GM19240 (cell line): ENCODE measurements around the gene TMC7.
"Not testable (repeated sequence)": the region's sequence is repeated elsewhere in the genome, so short reads cannot be mapped to it uniquely, and the experiment has no call there.

Source experiments
- DNase-seq: peaks from one replicate; pipeline ENCODE4 v3.0.0; 2011; ENCODE audit warnings: low spot score; ENCODE audit not compliant: insufficient read length

TMC7 gene

GRCh38 chr16:18979936-18980335 is 3.8 kb upstream of the TMC7 start:
- DNase-seq, result no peak

- no peak for DNase-seq
Measured at GRCh38 chr16:18984435-18985005, 786 bp downstream of the TMC7 start.

GRCh38 chr16:18985256-18985655 is 1.5 kb downstream of the TMC7 start:
- not testable (repeated sequence) for DNase-seq

GRCh38 chr16:18991731-18992130 is 8.0 kb downstream of the TMC7 start:
- DNase-seq, result not testable (repeated sequence)

DNA sequence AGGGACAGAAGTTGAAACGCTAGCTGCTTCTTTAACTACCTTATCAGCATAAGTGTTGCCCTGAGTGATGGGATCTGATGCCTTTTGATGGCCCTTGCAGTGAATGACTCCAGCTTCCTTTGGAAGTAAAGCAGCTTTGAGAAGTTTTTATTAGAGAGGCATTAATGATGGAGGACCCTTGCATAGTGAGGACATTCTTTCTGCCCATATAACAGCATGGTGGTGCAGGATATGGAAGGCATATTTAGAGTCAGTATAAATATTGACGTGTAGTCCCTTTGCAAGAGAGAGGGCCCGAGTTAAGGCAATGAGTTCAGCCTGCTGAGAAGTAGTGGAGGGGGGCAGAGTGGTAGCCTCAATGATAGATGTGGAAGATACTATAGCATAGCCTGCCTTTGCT is 9.8 kb downstream of the TMC7 start:
- DNase-seq, result not testable (repeated sequence)

DNA sequence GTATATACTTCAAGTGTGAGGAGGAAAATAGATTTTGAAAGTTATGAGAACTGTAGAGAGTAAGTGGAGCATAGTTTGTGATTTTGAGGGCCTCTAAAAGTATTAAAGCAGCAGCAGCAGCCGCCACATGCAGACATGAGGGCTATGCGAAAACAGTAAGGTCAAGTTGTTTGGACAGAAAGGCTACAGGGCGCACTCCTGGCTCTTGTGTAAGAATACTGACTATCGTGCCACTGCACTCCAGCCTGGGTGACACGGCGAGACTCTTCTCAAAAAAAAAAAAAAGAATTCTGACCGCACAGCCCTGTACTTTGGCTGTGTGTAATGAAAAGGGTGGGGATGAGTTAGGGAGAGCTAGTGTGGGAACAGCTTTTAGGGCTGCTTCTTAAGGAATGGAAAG is 10.4 kb downstream of the TMC7 start:
- not testable (repeated sequence) for DNase-seq

DNA sequence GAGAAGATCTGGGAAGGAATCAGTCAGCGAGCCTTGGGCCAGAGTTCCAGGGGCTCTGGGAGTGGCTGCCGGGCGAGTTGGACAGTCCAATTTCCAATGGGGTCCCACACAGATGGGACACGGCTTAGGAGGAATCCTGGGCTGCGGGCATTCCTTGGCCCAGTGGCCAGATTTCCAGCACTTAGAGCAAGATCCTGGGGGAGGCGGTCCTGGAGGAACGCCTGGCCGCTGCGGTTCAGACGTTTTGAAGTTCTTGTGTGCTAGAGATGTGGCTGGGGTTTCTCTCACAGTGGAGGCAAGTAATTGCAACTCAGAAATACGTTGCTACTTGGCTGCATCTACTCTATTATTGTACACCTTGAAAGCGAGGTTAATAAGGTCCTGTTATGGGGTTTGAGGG is 11.7 kb downstream of the TMC7 start:
- not testable (repeated sequence) for DNase-seq

DNA sequence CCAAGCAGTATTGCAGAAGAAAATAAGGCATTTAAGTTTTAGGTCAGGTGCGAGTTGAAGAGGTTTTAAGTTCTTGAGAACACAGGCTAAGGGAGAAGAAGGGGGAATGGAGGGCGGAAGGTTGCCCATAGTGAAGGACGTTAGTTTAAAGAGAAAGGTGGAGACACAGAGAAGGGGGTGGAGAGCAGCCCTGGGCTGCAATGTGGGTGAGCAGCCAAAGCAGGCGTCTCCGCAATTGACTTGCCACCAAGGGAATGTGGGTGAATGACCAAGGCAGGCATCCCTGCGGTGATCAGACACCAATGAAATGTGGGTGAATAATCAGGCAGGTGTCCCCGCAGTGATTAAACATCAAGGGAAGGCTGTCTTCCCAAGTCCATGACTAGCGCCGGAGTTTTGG is 12.8 kb downstream of the TMC7 start:
- DNase-seq, result not testable (repeated sequence)

GRCh38 chr16:18997001-18997400 is 13.3 kb downstream of the TMC7 start:
- not testable (repeated sequence) for DNase-seq

DNA sequence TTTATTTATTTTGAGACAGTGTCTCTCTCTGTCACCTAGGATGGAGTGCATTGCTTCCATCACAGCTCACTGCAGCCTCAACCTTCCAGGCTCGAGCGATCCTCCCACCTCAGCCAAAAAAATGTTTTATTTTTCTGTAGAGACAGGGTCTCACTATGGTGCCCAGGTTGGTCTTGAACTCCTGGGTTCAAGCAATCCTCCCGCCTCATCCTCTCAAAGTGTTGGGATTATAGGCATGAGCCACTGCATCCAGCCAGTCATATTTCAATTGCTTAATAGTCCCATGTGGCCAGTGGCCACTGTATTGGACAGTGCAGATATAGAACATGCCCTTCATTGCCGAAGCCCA is 15.3 kb downstream of the TMC7 start:
- DNase-seq, result no peak

DNA sequence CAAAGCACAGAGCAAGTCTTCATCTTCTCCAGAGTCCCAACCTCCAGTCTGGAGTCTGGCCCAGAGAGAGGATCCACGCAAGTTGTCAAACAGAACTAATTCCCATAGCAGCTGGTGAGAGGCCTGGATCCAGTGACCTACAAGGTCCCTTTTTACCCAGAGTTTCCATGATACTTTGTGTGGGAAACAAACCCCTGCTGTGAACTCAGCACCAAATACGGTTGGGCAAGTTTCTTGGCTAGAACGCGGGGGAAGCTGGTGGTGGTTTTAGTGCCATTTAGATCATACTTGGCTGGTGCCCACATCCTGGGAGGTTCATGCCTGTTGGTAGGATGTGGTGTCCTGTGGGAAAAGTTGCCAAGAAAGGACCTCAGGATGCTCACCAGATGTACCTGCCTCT is 18.1 kb downstream of the TMC7 start:
- no peak for DNase-seq

DNA sequence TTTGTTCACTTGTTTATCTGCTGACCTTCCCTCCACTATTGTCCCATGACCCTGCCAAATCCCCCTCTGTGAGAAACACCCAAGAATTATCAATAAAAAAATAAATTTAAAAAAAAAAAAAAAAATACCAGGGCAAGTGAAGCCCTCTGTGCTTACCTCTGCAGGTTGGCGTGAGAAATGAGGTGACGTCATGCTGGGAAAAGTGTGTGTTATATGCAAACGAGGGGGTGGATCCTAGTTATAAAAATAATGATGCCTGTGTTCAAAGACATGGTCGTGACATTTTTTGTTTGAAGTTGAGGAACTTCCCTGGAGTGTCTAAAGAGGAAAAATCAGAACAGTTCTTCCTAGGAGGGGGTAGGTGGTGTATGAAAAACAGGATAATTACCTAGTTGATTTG is 20.2 kb downstream of the TMC7 start:
- DNase-seq, result no peak

- no peak for DNase-seq
Measured at GRCh38 chr16:19005561-19006445, 22.1 kb downstream of the TMC7 start.

DNA sequence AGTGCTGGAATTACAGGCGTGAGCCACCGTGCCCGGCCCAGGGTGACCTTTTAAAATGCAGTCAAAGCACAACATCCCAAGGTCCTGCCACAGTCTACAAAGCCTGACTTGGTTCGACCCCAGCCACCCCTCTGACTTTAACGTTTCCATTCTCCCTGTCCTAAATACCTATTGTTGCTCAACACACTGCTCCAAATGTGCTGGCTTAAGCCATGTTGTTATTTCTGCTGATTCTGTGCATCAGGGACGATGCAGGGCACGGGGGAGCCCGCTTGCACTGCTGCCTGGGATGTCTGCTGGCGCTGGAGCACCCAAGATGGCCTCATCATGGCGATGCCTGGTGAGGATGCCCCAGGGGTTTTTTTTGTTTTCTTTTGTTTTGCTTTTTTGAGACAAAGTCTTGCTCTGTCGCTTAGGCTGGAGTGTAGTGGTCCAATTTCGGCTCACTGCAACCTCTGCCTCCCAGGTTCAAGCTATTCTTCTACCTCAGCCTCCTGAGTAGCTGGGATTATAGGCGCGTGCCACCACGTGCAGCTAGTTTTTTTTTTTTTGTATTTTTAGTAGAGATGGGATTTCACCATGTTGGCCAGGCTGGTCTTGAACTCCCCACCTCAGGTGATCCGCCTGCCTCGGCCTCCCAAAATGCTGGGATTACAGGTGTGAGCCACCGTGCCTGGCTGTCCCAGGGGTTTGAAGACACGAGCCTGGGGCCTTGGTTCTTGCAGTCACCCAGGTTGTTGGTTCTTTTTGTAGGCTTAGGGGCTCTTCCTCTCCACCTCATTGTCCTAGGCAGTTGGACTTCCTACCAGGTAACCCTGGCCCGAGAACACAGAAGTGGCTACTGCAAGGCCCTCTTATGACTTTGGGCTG is 22.9 kb downstream of the TMC7 start:
- no peak for DNase-seq

DNA sequence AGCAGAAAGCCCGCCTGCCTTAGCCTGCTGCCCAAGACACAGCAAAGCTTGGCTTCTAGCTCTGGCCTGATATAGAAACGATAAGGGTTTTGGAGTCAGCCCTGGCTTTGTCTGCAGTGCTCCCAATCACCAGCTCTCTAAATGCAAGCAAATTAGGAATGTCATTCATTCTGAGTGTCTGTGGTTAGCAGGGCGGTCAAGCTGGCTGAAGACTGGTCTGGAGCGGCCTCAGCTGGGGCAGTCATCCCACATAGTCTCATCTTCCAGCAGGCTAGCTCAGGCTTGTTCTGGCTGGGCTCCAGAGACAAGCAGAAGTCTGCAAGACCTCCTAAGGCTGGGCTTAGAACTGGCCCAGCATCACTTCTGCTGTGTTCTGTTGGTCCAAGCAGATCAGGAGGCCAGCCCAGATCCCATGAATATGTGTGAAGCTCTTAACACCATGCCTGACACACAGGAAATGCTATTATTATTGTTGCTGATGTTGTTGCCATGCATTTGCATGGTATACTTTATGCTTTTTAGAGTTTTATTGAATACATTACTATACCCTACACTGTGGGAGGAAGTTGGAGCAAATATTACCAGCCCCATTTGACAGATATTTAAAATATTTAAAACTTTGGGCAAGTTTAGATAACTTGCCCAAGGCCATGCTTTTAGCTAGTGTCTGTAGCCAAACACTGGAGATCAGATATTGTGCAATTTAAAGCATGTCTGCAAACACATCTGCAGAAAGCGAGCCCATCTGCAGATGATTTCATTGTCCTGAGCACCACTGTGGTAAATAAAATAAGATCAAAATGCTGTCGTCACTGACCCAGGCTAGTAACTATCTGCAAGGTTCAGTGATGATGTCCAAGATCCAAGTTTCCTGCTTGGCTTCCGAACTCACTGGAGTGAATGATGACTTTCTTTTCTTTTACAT is 24.8 kb downstream of the TMC7 start:
- DNase-seq, result no peak

DNA sequence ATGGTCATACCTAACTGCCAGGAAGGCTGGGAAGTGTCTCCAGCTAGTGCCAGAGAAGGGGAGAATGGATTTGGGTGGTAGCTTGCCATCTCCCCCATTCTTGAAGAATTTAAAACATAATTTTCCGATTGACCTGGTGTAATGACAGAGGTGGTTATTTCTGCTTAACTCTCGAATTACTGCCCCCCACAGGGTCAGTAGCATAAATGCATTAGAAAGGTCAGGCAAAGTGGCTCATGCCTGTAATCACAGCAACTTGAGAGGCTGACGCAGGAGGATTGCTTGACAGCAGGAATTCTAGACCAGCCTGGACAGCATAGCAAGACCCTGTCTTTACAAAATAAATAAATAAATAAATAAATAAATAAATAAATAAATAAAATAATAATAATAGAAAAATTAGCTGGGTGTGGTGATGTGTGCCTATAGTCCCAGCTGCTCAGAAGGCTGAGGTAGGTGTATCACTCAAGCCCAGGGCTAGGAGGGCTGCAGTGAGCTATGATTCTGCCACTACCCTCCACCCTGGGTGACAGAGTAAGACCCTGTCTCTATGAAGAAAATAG is 27.5 kb downstream of the TMC7 start:
- DNase-seq, result no peak

DNA sequence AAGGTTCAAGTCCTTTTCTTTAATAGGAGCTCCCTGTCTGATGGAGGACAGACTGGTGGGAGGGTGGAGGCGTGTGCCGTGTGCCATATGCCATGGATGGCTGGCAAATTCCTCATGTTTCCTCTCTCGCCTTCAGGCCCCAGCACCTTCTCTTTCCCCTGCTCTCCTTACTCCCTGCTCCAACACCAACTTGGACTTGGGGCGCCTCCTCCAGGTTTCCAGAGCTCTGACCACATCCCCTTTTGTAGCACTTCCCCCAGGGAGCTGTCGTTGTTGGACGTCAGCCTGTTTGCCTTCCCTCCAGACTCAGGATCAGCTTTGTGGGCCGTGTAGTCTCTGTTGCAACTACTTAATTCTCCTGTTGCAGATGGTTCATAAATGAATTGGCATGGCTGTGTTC is 30.7 kb downstream of the TMC7 start:
- no peak for DNase-seq

DNA sequence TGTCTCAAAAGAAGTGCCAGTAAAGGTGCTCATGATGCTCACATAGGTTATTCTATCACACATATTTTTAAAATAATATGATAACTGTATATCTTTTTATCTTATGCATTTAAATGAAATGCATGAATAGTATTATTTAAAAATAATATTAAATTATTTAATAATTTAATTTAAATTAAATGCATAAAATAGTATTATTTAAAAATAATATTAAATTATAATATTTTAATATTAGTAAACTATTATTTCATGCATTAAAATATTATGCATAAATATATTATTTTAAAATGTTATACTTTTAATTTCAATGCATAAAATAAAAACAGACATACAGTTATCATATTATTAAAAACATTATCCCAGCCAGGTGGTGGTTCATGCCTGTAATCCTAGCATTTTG is 33.4 kb downstream of the TMC7 start:
- DNase-seq, result no peak

GRCh38 chr16:19020689-19021088 is 37.0 kb downstream of the TMC7 start:
- DNase-seq, result no peak

DNA sequence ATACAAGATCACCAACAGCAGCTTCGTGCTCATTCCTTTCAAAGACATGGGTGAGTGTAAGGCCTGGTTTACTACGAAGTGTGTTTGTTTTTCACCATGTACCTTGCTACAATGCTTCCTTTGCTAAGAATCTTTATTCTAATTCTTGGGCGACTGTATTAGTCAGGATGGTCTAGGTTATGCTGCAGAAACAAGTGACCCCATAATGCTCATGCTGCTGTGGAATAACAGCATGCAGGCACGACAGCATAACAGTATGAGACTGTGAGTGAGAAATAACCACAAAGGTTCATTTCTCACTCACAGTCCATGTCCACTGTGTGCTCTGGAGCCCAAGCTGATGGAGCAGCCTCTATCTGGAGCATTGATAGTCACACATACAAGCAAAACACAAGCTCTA is 38.0 kb downstream of the TMC7 start:
- no peak for DNase-seq

GRCh38 chr16:19027416-19027815 is 43.7 kb downstream of the TMC7 start:
- no peak for DNase-seq
